WTC11 (cell line): Measurements from ENCODE around the gene MYPOP. TPM values are rescaled to one million over a fixed set of nuclear protein-coding genes. Genes with fewer than 3 reads are reported as not detected.

Source experiments
- ATAC-seq: fragments of 200-7000 bp; cut with Tn5 transposase; 2 replicates; pipeline ENCODE4 v1.10.0; 2021; ENCODE audit warnings: mild to moderate bottlenecking, moderate library complexity
- CTCF ChIA-PET: fragments of 300-600 bp; sonication (Branson Sonifier 250); formaldehyde crosslinking; loops from one replicate; lab custom pipeline; 2021; ENCODE audit warnings: antibody characterized with exemption; lab: Charles Lee
- POLR2A ChIA-PET: fragments of 350-600 bp; sonication (Branson Sonifier 250); formaldehyde crosslinking; loops from one replicate; lab custom pipeline; 2021; ENCODE audit warnings: antibody characterized with exemption; lab: Charles Lee
- DNase-seq: peaks from one replicate; pipeline ENCODE4 v3.0.0; 2021; ENCODE audit warnings: low spot score
- H3K27ac Mint-ChIP-seq: 2 replicates; pipeline ENCODE4 v1.8.0; 2021; ENCODE audit warnings: mixed read lengths
- H3K27me3 Mint-ChIP-seq: 2 replicates; pipeline ENCODE4 v1.8.0; 2021; ENCODE audit warnings: low read depth, mild to moderate bottlenecking, moderate library complexity, mixed read lengths
- H3K36me3 Mint-ChIP-seq: 2 replicates; pipeline ENCODE4 v1.8.0; 2021; ENCODE audit warnings: mixed read lengths
- H3K4me1 Mint-ChIP-seq: 2 replicates; pipeline ENCODE4 v1.8.0; 2022; ENCODE audit warnings: mixed read lengths
- H3K4me3 Mint-ChIP-seq: 2 replicates; pipeline ENCODE4 v1.8.0; 2021; ENCODE audit warnings: mild to moderate bottlenecking, moderate library complexity, mixed read lengths
- H3K9me3 Mint-ChIP-seq: 2 replicates; pipeline ENCODE4 v1.8.0; 2021; ENCODE audit warnings: mixed read lengths
- CREM ChIP-seq: sonication (generic); formaldehyde crosslinking; IDR thresholded peaks from 2 replicates; pipeline ENCODE4 v1.8.1; 2022; ENCODE audit warnings: mild to moderate bottlenecking, missing genetic modification reagents, moderate library complexity
- MYBL2 ChIP-seq: sonication (generic); formaldehyde crosslinking; IDR thresholded peaks from 2 replicates; pipeline ENCODE4 v1.8.1; 2023; ENCODE audit warnings: mild to moderate bottlenecking, moderate library complexity, missing genetic modification reagents
- OVOL2 ChIP-seq: fragments of 250-450 bp; sonication (Bioruptor Pico); IDR thresholded peaks from 2 replicates; pipeline ENCODE4 v1.9.0; 2021; ENCODE audit warnings: mild to moderate bottlenecking, borderline replicate concordance
- ZBTB21 ChIP-seq: sonication (generic); formaldehyde crosslinking; IDR thresholded peaks from 2 replicates; pipeline ENCODE4 v1.8.1; 2023; ENCODE audit warnings: mild to moderate bottlenecking, missing genetic modification reagents, borderline replicate concordance
- total RNA-seq: library from RNA; stranded (reverse); gene quantifications from 3 replicates; pipeline ENCODE4 v1.2.3, GENCODE V29; 2021
- TF ChIP-seq, protein P1 (sequence below): sonication (generic); formaldehyde crosslinking; IDR thresholded peaks from 2 replicates; pipeline ENCODE4 v1.8.1; 2023; ENCODE audit warnings: mild to moderate bottlenecking, missing genetic modification reagents
- TF ChIP-seq, protein P2 (sequence below): sonication (generic); formaldehyde crosslinking; conservative IDR thresholded peaks from 2 replicates; pipeline ENCODE4 v1.8.1; 2022; ENCODE audit warnings: mild to moderate bottlenecking, missing genetic modification reagents
- TF ChIP-seq, protein P3 (sequence below): sonication (generic); formaldehyde crosslinking; IDR thresholded peaks from 2 replicates; pipeline ENCODE4 v1.8.0; 2022; ENCODE audit warnings: mild to moderate bottlenecking, missing genetic modification reagents
- TF ChIP-seq, protein P4 (sequence below): fragments of 250-450 bp; sonication (Bioruptor Pico); IDR thresholded peaks from 2 replicates; pipeline ENCODE4 v1.9.0; 2021; ENCODE audit warnings: mild to moderate bottlenecking, borderline replicate concordance
- TF ChIP-seq, protein P5 (sequence below): sonication (generic); formaldehyde crosslinking; IDR thresholded peaks from 2 replicates; pipeline ENCODE4 v1.8.0; 2023; ENCODE audit warnings: missing genetic modification reagents
- TF ChIP-seq, protein P6 (sequence below): sonication (generic); formaldehyde crosslinking; conservative IDR thresholded peaks from 2 replicates; pipeline ENCODE4 v1.8.1; 2023; ENCODE audit warnings: mild to moderate bottlenecking, low read depth, missing genetic modification reagents, moderate library complexity
- TF ChIP-seq, protein P7 (sequence below): fragments of 250-450 bp; sonication (Bioruptor Pico); IDR thresholded peaks from 2 replicates; pipeline ENCODE4 v1.9.0; 2021; ENCODE audit warnings: mild to moderate bottlenecking
- TF ChIP-seq, protein P8 (sequence below): fragments of 200-600 bp; IDR thresholded peaks from 2 replicates; pipeline ENCODE4 v1.8.0; 2022; ENCODE audit warnings: antibody characterized with exemption

The MYPOP gene
- total RNA-seq, 1 experiment from 2014 or later = 13.6 TPM

DNA sequence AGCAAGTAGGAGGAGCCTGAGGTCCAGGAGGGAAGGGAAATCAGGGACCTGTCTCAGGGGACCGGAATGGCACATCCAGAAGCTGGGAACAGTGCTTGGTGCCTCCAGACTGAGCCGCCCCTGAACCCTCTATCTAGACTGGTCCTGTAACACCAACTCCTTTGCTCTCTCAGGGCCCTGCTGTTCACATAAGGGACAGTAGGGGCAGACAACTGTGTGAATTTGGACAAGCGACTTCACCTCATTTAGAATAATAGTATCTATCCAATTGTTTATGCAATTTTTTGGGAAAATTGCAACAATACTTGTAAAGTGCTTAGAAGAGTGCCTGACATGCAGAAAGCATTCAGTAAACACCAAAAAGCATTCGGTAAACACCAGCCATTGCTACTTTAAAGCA, 53.5 kb downstream of the MYPOP start:
- ATAC-seq = peak; percentile 73

DNA sequence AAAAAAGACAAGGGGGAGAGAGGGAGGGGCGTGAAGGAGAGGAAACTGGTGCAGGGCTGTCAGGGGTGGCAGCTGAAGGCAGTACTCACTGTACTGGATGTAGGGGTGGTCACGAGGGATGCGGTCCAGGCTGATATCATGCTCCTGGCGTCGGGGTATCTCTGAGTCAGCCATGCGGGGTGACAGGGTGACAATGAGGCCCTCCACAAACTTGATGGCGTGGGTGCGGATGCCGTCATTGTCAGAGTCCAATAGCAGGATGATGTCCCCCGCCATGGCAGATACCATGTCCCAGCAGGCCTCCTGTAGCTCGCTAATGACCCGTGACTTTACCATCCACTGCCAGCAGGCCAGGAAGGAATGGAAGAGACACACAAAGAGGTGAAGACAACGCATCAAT, 54.8 kb downstream of the MYPOP start:
- CTCF ChIA-PET = interaction anchor here (0.5 to 0.6 kb wide), 2 partner anchors 31 to 182 kb away, joined by 3 read pairs; no protein-coding TSS in a partner anchor
- ATAC-seq = no peak
- POLR2A ChIA-PET = no interaction called here
- Mint-ChIP-seq H3K27ac (no peak overlapping the region), H3K9me3 (no peaks in the 10 kb centered on the region), H3K4me1 (no peaks in the 10 kb centered on the region), H3K4me3 (no peak overlapping the region), H3K27me3 (no peaks in the 10 kb centered on the region), H3K36me3 (peaks cover 75% of the 10 kb centered on the region)
- TF ChIP-seq OVOL2 (CRISPR knock-in tag) (no peak), MYBL2 (CRISPR knock-in tag) (no peak), ZBTB21 (CRISPR knock-in tag) (no peak)
- TF ChIP-seq, protein P1, sequence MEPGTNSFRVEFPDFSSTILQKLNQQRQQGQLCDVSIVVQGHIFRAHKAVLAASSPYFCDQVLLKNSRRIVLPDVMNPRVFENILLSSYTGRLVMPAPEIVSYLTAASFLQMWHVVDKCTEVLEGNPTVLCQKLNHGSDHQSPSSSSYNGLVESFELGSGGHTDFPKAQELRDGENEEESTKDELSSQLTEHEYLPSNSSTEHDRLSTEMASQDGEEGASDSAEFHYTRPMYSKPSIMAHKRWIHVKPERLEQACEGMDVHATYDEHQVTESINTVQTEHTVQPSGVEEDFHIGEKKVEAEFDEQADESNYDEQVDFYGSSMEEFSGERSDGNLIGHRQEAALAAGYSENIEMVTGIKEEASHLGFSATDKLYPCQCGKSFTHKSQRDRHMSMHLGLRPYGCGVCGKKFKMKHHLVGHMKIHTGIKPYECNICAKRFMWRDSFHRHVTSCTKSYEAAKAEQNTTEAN = no peak
- TF ChIP-seq, protein P2, sequence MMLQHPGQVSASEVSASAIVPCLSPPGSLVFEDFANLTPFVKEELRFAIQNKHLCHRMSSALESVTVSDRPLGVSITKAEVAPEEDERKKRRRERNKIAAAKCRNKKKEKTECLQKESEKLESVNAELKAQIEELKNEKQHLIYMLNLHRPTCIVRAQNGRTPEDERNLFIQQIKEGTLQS (CRISPR knock-in tag) = no peak
- TF ChIP-seq, protein P3, sequence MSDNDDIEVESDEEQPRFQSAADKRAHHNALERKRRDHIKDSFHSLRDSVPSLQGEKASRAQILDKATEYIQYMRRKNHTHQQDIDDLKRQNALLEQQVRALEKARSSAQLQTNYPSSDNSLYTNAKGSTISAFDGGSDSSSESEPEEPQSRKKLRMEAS = no peak
- TF ChIP-seq, protein P4, sequence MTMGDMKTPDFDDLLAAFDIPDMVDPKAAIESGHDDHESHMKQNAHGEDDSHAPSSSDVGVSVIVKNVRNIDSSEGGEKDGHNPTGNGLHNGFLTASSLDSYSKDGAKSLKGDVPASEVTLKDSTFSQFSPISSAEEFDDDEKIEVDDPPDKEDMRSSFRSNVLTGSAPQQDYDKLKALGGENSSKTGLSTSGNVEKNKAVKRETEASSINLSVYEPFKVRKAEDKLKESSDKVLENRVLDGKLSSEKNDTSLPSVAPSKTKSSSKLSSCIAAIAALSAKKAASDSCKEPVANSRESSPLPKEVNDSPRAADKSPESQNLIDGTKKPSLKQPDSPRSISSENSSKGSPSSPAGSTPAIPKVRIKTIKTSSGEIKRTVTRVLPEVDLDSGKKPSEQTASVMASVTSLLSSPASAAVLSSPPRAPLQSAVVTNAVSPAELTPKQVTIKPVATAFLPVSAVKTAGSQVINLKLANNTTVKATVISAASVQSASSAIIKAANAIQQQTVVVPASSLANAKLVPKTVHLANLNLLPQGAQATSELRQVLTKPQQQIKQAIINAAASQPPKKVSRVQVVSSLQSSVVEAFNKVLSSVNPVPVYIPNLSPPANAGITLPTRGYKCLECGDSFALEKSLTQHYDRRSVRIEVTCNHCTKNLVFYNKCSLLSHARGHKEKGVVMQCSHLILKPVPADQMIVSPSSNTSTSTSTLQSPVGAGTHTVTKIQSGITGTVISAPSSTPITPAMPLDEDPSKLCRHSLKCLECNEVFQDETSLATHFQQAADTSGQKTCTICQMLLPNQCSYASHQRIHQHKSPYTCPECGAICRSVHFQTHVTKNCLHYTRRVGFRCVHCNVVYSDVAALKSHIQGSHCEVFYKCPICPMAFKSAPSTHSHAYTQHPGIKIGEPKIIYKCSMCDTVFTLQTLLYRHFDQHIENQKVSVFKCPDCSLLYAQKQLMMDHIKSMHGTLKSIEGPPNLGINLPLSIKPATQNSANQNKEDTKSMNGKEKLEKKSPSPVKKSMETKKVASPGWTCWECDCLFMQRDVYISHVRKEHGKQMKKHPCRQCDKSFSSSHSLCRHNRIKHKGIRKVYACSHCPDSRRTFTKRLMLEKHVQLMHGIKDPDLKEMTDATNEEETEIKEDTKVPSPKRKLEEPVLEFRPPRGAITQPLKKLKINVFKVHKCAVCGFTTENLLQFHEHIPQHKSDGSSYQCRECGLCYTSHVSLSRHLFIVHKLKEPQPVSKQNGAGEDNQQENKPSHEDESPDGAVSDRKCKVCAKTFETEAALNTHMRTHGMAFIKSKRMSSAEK (CRISPR knock-in tag) = no peak
- TF ChIP-seq, protein P5, sequence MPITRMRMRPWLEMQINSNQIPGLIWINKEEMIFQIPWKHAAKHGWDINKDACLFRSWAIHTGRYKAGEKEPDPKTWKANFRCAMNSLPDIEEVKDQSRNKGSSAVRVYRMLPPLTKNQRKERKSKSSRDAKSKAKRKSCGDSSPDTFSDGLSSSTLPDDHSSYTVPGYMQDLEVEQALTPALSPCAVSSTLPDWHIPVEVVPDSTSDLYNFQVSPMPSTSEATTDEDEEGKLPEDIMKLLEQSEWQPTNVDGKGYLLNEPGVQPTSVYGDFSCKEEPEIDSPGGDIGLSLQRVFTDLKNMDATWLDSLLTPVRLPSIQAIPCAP (CRISPR knock-in tag) = no peak
- TF ChIP-seq, protein P6, sequence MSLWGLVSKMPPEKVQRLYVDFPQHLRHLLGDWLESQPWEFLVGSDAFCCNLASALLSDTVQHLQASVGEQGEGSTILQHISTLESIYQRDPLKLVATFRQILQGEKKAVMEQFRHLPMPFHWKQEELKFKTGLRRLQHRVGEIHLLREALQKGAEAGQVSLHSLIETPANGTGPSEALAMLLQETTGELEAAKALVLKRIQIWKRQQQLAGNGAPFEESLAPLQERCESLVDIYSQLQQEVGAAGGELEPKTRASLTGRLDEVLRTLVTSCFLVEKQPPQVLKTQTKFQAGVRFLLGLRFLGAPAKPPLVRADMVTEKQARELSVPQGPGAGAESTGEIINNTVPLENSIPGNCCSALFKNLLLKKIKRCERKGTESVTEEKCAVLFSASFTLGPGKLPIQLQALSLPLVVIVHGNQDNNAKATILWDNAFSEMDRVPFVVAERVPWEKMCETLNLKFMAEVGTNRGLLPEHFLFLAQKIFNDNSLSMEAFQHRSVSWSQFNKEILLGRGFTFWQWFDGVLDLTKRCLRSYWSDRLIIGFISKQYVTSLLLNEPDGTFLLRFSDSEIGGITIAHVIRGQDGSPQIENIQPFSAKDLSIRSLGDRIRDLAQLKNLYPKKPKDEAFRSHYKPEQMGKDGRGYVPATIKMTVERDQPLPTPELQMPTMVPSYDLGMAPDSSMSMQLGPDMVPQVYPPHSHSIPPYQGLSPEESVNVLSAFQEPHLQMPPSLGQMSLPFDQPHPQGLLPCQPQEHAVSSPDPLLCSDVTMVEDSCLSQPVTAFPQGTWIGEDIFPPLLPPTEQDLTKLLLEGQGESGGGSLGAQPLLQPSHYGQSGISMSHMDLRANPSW (CRISPR knock-in tag) = no peak
- TF ChIP-seq, protein P7, sequence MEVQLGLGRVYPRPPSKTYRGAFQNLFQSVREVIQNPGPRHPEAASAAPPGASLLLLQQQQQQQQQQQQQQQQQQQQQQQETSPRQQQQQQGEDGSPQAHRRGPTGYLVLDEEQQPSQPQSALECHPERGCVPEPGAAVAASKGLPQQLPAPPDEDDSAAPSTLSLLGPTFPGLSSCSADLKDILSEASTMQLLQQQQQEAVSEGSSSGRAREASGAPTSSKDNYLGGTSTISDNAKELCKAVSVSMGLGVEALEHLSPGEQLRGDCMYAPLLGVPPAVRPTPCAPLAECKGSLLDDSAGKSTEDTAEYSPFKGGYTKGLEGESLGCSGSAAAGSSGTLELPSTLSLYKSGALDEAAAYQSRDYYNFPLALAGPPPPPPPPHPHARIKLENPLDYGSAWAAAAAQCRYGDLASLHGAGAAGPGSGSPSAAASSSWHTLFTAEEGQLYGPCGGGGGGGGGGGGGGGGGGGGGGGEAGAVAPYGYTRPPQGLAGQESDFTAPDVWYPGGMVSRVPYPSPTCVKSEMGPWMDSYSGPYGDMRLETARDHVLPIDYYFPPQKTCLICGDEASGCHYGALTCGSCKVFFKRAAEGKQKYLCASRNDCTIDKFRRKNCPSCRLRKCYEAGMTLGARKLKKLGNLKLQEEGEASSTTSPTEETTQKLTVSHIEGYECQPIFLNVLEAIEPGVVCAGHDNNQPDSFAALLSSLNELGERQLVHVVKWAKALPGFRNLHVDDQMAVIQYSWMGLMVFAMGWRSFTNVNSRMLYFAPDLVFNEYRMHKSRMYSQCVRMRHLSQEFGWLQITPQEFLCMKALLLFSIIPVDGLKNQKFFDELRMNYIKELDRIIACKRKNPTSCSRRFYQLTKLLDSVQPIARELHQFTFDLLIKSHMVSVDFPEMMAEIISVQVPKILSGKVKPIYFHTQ (CRISPR knock-in tag) = no peak
- DNase-seq = no peak

More for the DNA sequence above, 53.5 kb downstream of the MYPOP start:
- no peaks in the 10 kb centered on the region for H3K27me3 Mint-ChIP-seq
- no peaks in the 10 kb centered on the region for H3K9me3 Mint-ChIP-seq
- H3K27ac Mint-ChIP-seq = no peak overlapping the region
- no peaks in the 10 kb centered on the region for H3K4me1 Mint-ChIP-seq
- peaks cover 67% of the 10 kb centered on the region for H3K36me3 Mint-ChIP-seq
- ChIA-PET CTCF (interaction anchor here (1.4 to 2.0 kb wide), 2 partner anchors 13 to 28 kb away, joined by 3 to 6 read pairs; no protein-coding TSS in a partner anchor), POLR2A (no interaction called here)
- DNase-seq = no peak
- no peak overlapping the region for H3K4me3 Mint-ChIP-seq
- TF ChIP-seq, protein P2 (CRISPR knock-in tag) = no peak
- TF ChIP-seq, protein P8, sequence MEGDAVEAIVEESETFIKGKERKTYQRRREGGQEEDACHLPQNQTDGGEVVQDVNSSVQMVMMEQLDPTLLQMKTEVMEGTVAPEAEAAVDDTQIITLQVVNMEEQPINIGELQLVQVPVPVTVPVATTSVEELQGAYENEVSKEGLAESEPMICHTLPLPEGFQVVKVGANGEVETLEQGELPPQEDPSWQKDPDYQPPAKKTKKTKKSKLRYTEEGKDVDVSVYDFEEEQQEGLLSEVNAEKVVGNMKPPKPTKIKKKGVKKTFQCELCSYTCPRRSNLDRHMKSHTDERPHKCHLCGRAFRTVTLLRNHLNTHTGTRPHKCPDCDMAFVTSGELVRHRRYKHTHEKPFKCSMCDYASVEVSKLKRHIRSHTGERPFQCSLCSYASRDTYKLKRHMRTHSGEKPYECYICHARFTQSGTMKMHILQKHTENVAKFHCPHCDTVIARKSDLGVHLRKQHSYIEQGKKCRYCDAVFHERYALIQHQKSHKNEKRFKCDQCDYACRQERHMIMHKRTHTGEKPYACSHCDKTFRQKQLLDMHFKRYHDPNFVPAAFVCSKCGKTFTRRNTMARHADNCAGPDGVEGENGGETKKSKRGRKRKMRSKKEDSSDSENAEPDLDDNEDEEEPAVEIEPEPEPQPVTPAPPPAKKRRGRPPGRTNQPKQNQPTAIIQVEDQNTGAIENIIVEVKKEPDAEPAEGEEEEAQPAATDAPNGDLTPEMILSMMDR = peak; percentile 26; the same call in 1 of the 2 replicates
- TF ChIP-seq CREM (CRISPR knock-in tag) = no peak
- TF ChIP-seq, all 79 proteins: peak for 1
